HG03139 (cell line): ENCODE measurements around the gene U2AF1L4.
"Not testable (repeated sequence)": the region's sequence is repeated elsewhere in the genome, so short reads cannot be mapped to it uniquely, and the experiment has no call there.

Experiments used
- ATAC-seq: cut with Tn5 transposase; IDR thresholded peaks from one replicate; pipeline ENCODE4 v1.9.1; 2021; ENCODE audit not compliant: unreplicated experiment

U2AF1L4 gene

DNA sequence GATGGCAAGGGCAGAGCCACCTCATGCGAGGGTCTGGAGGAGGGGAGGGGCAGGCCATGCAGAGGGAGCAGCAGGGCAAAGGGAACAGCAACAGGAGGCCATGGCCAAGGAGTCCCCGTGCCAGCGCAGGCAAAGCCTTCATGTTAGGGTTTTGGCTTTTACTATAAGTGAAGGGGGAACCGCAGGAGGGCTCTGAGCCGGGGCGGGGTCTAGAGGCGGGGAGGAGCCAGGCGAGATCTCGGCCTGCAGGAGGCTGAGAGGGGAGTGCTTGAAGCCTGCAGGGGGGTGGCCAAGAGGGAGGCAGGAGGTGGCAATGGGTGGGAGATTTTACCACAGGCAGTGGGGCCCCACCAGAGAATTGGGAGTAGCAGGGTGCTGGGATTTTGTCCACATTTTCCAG is 36.4 kb upstream of the U2AF1L4 start:
- no peak for ATAC-seq

- ATAC-seq, result no peak
Measured at GRCh38 chr19:35780717-35781116, 35.5 kb upstream of the U2AF1L4 start.

DNA sequence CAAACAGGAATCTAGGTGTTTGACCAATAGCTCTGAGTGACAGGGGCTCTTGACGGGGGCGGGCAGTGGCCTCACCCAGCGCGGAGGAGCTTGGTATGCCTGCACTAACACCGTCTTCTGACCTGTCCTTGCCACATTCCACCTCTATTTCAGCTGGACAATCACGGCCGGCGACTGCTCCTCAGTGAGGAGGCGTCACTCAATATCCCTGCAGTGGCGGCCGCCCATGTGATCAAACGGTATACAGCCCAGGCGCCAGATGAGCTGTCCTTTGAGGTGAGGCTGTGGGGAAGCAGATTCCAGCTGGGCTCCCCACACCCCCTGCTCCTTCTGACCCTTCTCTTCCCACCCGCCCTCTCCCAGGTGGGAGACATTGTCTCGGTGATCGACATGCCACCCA is 34.8 kb upstream of the U2AF1L4 start:
- no peak for ATAC-seq

DNA sequence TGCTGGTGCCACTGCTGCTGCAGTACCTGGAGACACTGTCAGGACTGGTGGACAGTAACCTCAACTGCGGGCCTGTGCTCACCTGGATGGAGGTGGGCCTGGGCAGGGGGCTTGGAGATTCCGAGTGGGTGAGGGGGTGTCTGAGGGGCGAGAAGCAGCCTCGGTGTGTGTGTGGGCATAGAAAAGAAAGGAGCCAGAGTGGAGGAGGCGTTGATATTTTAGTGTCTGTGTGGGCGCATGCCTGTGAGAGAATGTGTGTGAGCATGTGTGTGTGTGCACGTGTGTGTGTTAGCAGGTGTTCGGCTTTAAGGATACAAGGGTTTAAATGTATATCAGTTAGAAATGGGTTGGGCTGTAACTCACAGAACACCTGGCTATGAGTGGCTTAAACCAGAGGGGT is 33.8 kb upstream of the U2AF1L4 start:
- ATAC-seq, result no peak

- ATAC-seq, result no peak
Measured at GRCh38 chr19:35777961-35778360, 32.7 kb upstream of the U2AF1L4 start.

DNA sequence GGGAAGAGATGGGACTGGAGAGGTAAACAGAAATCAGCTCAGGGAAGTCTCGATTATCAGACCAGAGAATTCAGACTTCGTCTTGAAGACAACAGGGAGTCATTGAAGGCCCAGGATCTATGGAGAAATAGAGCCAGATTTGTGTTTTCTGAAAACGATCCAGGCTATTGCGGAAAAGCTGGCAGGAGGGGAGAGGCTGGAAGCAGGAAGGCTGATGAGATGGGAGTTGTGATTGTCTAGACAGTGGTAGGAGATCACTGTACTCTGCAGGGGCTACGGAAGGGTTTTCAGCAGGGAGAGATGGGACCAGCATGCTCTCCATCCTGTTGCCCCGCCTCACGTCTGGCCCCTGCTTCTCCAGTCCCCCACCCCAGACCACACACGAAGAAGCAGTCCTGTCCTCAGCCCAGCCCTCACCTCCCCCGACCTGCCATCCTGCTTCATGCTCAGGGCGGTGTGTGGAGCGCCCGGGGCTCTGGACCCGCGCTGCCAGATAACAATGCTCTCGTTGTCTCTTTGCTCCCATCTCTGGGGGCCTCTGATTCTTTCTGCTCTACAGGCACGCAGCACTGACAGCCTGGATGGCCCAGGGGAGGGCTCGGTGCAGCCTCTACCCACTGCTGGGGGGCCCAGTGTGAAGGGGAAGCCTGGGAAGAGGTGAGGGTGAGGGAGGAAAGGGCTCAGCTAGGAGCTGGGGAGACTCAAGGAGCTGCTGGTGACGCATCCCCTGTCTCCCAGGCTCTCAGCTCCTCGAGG is 32.0 kb upstream of the U2AF1L4 start:
- ATAC-seq, result no peak

- no peak for ATAC-seq
Measured at GRCh38 chr19:35776102-35776788, 31.0 kb upstream of the U2AF1L4 start.

GRCh38 chr19:35775298-35776101 is 30.3 kb upstream of the U2AF1L4 start, which contains the start of gene ARHGAP33:
Gene ARHGAP33 (plus strand): TSS chr19:35775564. CDS start chr19:35775659, 95 bp downstream.
- ATAC-seq, result peak; percentile 90

- no peak for ATAC-seq
Measured at GRCh38 chr19:35775046-35775297, 29.8 kb upstream of the U2AF1L4 start.

DNA sequence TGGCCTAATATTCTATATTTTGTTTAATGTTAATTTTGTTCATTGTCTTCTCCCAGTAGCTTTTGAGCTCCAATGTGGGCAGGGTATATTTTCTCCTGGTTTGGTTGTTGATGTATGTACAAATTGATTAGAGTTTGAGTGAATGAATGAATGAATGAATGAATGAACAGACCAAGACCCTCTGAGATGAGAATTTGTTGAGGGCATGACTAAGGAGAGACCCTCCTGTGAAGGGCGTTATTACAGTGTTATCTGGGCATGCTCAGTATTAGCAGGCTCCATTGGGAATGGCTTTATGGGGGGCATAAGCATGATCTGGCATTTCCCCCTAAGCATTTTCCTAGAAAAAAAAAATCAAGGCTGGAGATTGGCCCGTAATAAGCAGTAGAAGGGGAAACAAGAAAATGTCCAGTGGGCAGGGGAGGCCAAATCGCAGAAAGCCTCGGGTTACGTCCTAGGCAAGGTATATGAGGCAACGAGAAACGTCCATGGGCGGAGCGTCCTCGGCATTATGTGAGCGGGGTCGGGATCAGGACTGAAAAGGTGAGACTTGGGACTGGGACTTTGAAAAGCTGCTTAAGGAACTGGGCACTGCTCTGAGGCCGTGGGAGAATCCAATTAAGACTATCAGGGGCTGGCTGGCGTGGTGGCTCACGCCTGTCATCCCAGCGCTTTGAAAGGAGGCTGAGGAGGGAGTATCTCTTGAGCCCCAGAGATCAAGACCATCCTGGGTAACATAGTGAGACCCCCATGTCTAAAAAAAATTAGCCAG is 29.2 kb upstream of the U2AF1L4 start:
- no peak for ATAC-seq

- ATAC-seq, result no peak
Measured at GRCh38 chr19:35773020-35773806, 28.0 kb upstream of the U2AF1L4 start.

DNA sequence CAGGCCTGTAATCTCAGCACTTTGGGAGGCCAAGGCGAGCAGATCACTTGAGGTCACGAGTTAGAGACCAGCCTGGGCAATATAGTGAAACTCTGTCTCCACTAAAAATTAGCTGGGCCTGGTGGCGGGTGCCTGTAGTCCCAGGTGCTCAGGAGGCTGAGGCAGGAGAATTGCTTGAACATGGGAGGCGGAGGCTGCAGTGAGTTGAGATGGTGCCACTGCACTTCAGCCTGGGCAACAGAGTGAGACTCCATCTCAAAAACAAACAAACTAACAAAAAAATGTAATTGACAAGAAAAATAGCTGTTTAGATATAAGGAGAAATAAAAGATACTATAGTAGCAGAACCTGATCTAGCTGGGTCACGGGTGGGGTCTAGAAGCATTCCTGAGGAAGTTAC is 27.1 kb upstream of the U2AF1L4 start:
- not testable (repeated sequence) for ATAC-seq

DNA sequence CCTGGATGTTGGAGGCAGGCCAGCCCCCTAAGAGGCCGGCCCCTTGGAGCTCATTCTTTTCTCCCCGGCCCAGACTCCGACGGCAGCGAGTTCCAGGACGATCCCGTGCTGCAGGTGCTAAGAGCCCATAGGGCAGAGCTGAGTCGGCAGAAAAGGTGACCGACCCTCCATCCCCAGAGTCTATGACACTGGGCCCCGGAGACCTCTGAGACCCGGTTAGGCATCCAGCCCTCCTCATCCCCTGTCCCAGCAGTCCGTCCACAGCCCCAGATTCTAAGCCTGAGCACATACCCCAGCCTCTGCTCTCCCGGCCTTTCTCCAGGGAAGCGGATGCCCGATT is 22.8 kb upstream of the U2AF1L4 start:
- ATAC-seq, result no peak

DNA sequence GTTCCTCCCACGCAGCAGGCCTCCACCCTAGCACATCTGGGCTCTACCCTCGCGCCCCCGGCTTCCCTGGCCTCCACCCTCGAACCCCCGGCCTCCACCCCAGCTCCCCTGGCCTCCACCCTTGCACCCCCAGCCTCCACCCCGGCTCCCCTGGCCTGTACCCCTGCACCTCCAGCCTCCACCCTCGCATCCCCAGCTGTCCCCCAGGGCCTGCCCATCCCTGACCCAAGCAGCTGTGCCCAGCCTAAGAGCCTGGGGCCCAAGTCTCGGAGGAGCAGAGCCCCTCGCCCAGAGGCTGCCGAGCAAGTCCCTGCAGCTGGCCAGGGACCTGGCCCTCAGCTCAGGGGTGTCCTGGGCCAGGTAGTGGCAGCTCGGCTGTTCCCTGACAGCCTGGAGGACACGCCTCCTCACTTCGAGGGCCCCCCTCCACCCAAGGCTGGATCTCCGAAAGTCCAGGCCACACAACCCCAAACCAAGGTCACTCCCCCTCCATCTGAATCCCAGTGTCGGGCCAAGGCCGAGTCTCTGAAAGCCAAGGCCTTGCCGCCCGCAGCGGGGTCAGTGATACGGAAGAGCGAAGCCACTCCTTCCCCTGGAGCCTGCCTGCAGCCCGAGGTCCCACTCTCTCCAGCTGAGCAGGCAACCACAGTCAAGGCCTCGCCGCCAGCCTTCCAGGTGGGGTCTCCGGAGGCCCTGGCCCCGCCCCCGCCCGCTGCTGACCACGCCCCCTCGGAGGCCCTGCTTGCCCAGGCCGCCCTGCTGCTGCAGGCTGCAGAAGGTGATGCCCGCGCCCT is 22.3 kb upstream of the U2AF1L4 start:
- no peak for ATAC-seq

DNA sequence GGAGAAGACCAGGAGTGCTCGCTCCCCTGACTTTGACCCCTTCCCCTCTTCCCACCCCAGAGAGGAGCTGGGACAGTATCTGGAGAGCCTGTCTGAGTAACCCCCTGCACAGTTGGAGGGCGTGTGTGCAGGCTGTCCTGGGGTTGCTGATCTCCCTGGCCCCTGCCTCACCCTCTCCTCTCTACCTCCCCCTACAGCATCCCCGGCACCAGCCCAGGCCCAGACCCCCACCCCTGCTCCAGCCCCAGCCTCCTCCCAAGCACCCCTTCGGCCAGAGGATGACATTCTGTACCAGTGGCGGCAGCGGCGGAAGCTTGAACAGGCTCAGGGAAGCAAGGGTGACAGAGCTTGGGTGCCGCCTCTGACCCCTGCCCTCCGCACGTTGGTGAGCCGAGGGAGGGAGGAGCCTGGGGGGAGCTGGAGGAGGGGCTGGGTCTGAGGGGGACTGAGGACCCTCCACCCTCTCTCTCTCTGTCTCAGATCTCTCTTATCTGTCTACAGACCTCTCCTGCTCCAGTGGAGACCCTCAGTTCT is 21.4 kb upstream of the U2AF1L4 start:
- no peak for ATAC-seq

DNA sequence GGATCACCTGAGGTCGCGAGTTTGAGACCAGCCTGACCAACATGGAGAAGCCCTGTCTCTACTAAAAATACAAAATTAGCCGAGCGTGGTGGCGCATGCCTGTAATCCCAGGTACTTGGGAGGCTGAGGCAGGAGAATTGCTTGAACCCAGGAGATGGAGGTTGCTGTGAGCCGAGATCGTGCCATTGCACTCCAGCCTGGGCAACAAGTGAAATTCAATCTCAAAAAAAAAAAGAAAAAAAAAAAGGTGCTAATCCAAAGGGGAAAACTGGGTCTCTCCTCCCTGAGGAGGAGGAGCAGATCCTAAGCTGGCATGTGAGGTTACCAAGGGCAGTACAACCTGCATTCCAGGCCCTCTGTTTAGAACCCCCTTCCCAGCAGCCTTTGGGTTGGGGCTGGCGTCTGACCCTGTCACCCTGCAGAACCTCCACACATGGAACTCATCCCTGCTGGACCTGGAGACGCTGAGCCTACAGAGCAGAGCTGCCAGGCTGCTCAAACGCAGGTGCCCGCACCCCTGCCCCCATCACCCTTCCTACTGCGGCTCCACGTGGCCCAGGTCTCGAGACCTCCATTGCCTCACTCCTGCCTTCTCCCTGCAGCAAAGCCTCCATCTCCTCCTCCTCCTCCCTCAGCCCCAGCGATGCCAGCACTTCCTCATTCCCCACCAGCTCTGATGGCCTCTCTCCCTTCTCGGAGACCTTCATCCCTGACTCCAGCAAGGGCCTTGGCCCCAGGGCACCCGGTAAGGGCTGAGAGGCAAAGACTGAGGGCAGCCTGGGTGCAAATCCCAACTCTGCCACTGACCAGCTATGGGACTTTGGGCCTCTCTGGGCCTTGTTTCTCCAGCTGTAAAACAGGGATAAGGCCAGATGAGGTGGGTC is 19.5 kb upstream of the U2AF1L4 start:
- no peak for ATAC-seq

DNA sequence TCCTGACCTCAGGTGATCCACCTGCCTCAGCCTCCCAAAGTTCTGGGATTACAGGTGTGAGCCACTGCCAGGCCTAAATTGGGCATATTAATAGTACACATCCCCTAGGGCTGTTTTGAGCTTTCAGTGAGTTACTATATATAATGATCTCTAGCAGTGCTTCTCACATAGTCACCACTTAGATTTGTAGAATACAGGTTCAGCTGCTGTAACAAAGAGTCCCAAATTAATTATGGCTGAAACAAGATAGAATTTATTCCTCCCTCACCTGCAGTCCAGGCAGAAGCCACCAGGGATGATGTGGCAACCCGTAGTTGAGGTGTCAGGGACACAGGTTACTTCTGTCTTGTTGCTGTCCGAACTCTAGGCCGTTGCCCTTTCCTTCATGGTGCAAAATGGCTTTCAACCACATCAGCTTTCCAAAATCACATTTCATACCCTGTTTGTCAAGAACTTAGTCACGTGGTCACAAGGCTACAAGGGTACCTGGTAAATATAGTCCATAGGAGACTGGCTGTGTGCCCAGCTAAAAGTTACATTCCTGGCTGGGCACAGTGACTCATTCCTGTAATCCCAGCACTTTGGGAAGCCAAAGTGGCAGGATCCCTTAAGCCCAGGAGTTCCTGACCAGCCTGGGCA is 15.6 kb upstream of the U2AF1L4 start:
- no peak for ATAC-seq

DNA sequence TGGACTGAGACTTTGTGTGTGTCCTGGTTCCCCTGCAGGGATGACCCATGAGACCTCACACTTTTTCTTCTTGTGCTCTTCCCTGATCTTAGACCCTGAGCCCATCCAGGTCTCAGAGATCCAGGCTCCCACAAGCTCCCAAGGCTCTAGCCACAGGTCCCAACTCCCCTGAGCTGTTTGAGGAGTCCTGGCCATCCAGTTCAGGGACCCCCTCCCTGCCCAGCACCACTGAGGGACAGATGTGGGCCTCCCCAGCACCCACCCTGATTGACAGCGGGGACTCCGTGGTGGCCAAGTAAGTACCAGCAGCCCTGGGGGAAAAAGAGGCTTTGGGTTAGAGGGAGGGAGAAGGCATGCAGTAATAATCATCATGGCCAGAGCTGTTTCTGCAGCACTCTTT is 14.5 kb upstream of the U2AF1L4 start:
- ATAC-seq, result no peak
